ENCODE results near the gene IGF1R. TPM values are rescaled to one million over a fixed set of nuclear protein-coding genes. Genes with fewer than 3 reads are reported as not detected.

The IGF1R gene
- total RNA-seq, 2 donors from 2014 or later, result 10.3 to 12.6 TPM

- no peak overlapping the region for H3K4me3 Mint-ChIP-seq
- H3K9me3 Mint-ChIP-seq, result no peaks in the 10 kb centered on the region
- H3K4me1 Mint-ChIP-seq (ENCODE audit: low read depth in 2 of 2), result no peaks in the 10 kb centered on the region
- H3K27me3 Mint-ChIP-seq, result no peaks in the 10 kb centered on the region
- H3K36me3 Mint-ChIP-seq, result peaks cover 6% of the 10 kb centered on the region
- DNase-seq (ENCODE audit: low spot score) (no peak), ATAC-seq (no peak)
- no peak overlapping the region for H3K27ac Mint-ChIP-seq
Measured at GRCh38 chr15:98896002-98896721, 247.8 kb downstream of the IGF1R start.

DNA sequence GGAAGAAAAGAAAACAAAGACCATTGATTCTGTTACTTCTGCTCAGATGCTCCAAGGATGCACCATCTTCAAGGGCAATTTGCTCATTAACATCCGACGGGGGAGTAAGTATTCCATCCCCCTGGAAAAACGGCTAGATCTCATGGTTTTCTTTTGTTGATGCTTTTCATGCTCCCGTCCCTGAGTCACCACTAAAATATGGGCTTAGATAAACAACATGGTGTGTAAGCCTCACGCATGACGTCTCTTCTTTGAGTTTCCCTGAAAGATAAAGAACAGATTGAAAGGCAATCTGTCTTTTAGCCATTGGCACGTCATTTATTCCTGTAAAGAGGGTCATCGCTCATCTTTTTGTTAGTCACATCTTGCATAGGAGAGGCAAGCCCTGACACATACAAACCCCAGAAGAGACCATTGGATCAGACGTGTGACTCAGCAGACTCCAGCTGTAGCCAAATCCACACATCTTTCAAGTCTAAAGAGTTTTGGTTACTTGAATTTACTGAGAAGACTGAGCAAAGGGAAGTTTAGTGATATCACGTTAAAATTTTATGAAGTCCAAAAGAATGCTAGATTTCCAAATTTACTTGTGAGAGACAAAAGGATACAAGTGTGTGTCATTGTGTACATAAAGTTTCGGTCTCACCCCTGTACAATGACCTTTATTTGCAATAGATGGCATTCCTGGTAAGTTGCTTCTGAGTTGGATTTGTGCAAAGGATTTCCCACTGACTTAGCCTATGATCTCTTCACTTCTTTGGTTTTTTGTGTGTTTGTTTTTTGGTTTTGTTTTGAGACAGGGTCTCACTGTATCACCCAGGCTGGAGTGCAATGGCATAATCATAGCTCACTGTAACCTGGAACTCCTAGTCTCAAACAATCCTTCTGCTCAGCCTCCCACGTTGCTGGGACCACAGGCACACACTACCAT is 248.7 kb downstream of the IGF1R start:
- peaks cover 6% of the 10 kb centered on the region for H3K36me3 Mint-ChIP-seq
- H3K9me3 Mint-ChIP-seq, result no peaks in the 10 kb centered on the region
- no peak for ATAC-seq
- H3K4me1 Mint-ChIP-seq (ENCODE audit: low read depth in 2 of 2), result peaks cover 3 to 5% of the 10 kb centered on the region in 2 donors
- DNase-seq (ENCODE audit: low spot score), result no peak
- no peaks in the 10 kb centered on the region for H3K27me3 Mint-ChIP-seq
- no peak overlapping the region for H3K27ac Mint-ChIP-seq
- H3K4me3 Mint-ChIP-seq, result no peak overlapping the region

DNA sequence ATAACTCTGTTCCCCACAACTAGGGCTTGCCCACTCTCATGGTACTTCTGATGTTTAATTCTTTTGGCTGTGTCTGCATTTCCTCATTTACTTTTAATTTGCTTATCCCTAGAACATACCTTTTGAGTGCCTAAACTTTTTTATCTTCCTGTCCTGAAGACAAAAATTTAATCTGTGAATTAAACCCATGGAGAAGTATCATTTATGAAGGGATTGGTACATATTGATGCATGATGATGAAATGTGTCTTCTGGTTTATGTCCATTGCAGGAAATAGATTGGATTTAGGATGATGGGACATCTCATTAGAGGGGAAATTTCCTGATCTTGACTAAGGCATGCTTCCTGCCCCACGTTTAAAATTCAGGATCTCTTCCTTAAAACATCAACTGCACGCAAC is 249.8 kb downstream of the IGF1R start:
- ATAC-seq, result no peak
- peaks cover 3 to 5% of the 10 kb centered on the region in 2 donors for H3K4me1 Mint-ChIP-seq (ENCODE audit: low read depth in 2 of 2)
- no peaks in the 10 kb centered on the region for H3K9me3 Mint-ChIP-seq

GRCh38 chr15:98899272-98900021 is 251.1 kb downstream of the IGF1R start:
- Mint-ChIP-seq H3K4me1 (ENCODE audit: low read depth in 2 of 2) (peaks cover 8 to 12% of the 10 kb centered on the region in 2 donors), H3K27ac (no peak overlapping the region), H3K9me3 (no peaks in the 10 kb centered on the region), H3K36me3 (peaks cover 6% of the 10 kb centered on the region), H3K4me3 (no peak overlapping the region), H3K27me3 (no peaks in the 10 kb centered on the region)
- DNase-seq (ENCODE audit: low spot score) (no peak), ATAC-seq (no peak)

More for the DNA sequence above, 249.8 kb downstream of the IGF1R start:
- Mint-ChIP-seq H3K36me3 (peaks cover 6% of the 10 kb centered on the region), H3K27ac (no peak overlapping the region), H3K27me3 (no peaks in the 10 kb centered on the region), H3K4me3 (no peak overlapping the region)
- DNase-seq (ENCODE audit: low spot score), result no peak

DNA sequence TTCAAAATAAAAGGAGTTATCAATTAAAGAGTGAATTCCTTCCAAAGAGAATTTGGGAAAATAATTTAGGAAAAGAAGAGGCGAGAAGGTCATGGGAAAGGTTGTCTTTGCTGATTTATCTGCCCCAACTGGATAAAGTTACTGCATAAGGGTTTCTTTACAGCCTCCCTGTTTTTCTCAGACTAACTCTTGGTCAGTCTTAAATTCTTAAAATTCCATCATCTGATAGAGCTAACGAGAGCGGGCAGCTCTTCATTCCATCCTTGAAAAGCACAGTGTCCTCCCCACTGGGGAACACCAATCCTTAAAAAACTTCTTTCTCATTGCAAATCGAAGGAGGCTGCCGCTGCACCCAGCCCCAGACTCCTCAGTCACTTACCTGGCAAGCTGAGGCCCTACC is 252.0 kb downstream of the IGF1R start:
- H3K9me3 Mint-ChIP-seq, result no peaks in the 10 kb centered on the region
- H3K4me1 Mint-ChIP-seq (ENCODE audit: low read depth in 2 of 2), result peaks cover 8 to 12% of the 10 kb centered on the region in 2 donors
- no peak overlapping the region for H3K4me3 Mint-ChIP-seq
- H3K27me3 Mint-ChIP-seq, result no peaks in the 10 kb centered on the region
- no peak overlapping the region for H3K27ac Mint-ChIP-seq
- peaks cover 6% of the 10 kb centered on the region for H3K36me3 Mint-ChIP-seq
- no peak for DNase-seq (ENCODE audit: low spot score)
- no peak for ATAC-seq

DNA sequence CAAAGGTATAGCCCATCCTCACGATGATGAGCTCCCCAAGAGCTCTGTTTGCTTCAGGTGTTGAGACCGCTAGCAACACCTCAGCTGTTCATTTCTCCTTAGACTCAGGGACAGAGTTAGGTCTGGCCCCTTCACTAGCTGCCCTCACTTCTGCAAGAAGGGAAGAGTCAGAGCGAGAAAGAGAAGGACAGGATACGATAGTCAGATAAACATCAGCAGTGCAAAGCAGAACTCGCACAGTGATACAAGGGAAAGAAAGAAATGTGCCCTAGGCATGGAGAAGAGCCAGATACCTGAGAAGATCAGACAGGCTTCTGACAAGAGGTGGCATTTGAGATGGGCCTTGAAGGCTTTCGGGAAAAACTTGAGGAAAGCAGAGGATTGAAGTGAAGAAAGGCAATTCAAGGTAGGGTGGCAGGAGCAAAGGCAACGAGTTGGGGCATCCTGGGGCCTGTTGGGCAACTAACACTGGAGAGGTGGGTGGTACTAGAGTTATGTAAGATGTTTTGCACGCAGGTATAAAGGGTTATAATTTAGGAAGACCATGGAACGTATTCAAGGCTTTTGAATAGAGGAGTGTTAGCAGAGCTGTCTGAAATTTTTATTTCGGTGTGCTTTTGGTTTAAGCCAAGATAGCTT is 253.2 kb downstream of the IGF1R start:
- Mint-ChIP-seq H3K27me3 (no peaks in the 10 kb centered on the region), H3K4me1 (ENCODE audit: low read depth in 2 of 2) (peaks cover 8 to 12% of the 10 kb centered on the region in 2 donors), H3K4me3 (no peak overlapping the region), H3K9me3 (no peaks in the 10 kb centered on the region), H3K36me3 (peaks cover 6% of the 10 kb centered on the region), H3K27ac (no peak overlapping the region)
- ATAC-seq (no peak), DNase-seq (ENCODE audit: low spot score) (no peak)

- Mint-ChIP-seq H3K4me3 (no peak overlapping the region), H3K36me3 (no peaks in the 10 kb centered on the region), H3K27ac (no peak overlapping the region), H3K27me3 (no peaks in the 10 kb centered on the region), H3K9me3 (no peaks in the 10 kb centered on the region), H3K4me1 (ENCODE audit: low read depth in 2 of 2) (peaks cover 8 to 12% of the 10 kb centered on the region in 2 donors)
- ATAC-seq (no peak), DNase-seq (ENCODE audit: low spot score) (no peak)
Measured at GRCh38 chr15:98902931-98903330, 254.6 kb downstream of the IGF1R start.

- Mint-ChIP-seq H3K4me3 (no peak overlapping the region), H3K36me3 (no peaks in the 10 kb centered on the region), H3K4me1 (ENCODE audit: low read depth in 2 of 2) (peaks cover 8 to 12% of the 10 kb centered on the region in 2 donors), H3K9me3 (no peaks in the 10 kb centered on the region), H3K27me3 (no peaks in the 10 kb centered on the region), H3K27ac (no peak overlapping the region)
- DNase-seq (ENCODE audit: low spot score) (no peak), ATAC-seq (no peak)
Measured at GRCh38 chr15:98903377-98904018, 255.2 kb downstream of the IGF1R start.

DNA sequence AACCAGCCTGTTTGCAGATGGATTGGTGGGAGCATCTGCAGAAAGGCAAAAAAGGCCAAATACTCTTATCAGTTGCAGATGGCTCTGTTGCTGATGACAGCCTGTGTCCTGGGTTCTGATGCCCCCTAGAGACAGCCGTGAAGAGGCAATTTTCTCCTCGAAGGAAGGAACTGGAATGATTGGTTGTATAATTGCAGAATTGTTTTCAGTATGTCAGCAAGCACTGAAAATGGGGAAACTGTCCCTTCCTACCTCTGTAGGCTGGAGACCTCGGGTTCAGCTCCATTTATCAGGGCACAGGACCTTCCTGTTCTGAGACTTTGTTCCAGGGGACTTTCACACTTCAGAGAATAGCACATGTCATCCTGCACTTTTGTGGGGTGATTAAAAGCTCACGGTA is 256.2 kb downstream of the IGF1R start:
- ATAC-seq (no peak), DNase-seq (ENCODE audit: low spot score) (no peak)
- Mint-ChIP-seq H3K4me3 (no peak overlapping the region), H3K4me1 (ENCODE audit: low read depth in 2 of 2) (peaks cover 8 to 12% of the 10 kb centered on the region in 2 donors), H3K27me3 (no peaks in the 10 kb centered on the region), H3K36me3 (no peaks in the 10 kb centered on the region), H3K9me3 (no peaks in the 10 kb centered on the region), H3K27ac (no peak overlapping the region)

- Mint-ChIP-seq H3K36me3 (no peaks in the 10 kb centered on the region), H3K4me3 (no peak overlapping the region), H3K27me3 (no peaks in the 10 kb centered on the region), H3K4me1 (ENCODE audit: low read depth in 2 of 2) (peaks cover 8 to 12% of the 10 kb centered on the region in 2 donors), H3K27ac (no peak overlapping the region), H3K9me3 (no peaks in the 10 kb centered on the region)
- ATAC-seq (no peak), DNase-seq (ENCODE audit: low spot score) (no peak)
Measured at GRCh38 chr15:98905963-98906711, 257.8 kb downstream of the IGF1R start.

DNA sequence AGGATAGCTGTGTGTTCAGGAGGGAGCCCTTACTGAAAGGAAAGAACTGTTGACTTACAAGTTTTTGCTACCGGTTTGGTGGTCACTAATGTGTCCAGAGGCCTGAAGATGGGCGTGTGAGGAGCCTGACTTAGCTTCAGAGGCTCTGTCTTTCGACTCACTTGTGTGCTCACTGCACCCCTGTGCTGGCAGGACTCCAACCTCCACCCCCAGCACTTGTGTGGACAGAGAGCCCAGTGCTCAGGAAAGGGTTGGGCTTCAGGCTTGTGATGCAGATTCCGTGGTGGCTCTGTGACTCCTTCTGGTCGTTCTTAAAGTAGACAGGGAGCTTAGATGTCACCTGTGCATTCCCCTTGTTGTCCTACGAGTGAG is 258.4 kb downstream of the IGF1R start:
- no peaks in the 10 kb centered on the region for H3K27me3 Mint-ChIP-seq
- ATAC-seq (no peak), DNase-seq (ENCODE audit: low spot score) (no peak)
- H3K4me1 Mint-ChIP-seq (ENCODE audit: low read depth in 2 of 2), result peaks cover 4 to 7% of the 10 kb centered on the region in 2 donors
- H3K4me3 Mint-ChIP-seq, result no peak overlapping the region
- no peak overlapping the region for H3K27ac Mint-ChIP-seq
- H3K9me3 Mint-ChIP-seq, result no peaks in the 10 kb centered on the region
- peaks cover under 1% of the 10 kb centered on the region for H3K36me3 Mint-ChIP-seq

- Mint-ChIP-seq H3K9me3 (no peaks in the 10 kb centered on the region), H3K36me3 (peaks cover 6% of the 10 kb centered on the region), H3K27me3 (no peaks in the 10 kb centered on the region), H3K4me1 (ENCODE audit: low read depth in 2 of 2) (peaks cover 4 to 6% of the 10 kb centered on the region in 2 donors), H3K4me3 (no peak overlapping the region), H3K27ac (no peak overlapping the region)
- ATAC-seq (no peak), DNase-seq (ENCODE audit: low spot score) (no peak)
Measured at GRCh38 chr15:98907927-98908471, 259.7 kb downstream of the IGF1R start.
